Fibroblast of gingiva (primary cell): ENCODE measurements around the gene SNX12.
"Not testable (repeated sequence)": the region's sequence is repeated elsewhere in the genome, so short reads cannot be mapped to it uniquely, and the experiment has no call there.

Experiments used
- DNase-seq: peaks from one replicate; pipeline ENCODE4 v3.0.0-alpha.2; 2011; ENCODE audit warnings: low read depth

The SNX12 gene

DNA sequence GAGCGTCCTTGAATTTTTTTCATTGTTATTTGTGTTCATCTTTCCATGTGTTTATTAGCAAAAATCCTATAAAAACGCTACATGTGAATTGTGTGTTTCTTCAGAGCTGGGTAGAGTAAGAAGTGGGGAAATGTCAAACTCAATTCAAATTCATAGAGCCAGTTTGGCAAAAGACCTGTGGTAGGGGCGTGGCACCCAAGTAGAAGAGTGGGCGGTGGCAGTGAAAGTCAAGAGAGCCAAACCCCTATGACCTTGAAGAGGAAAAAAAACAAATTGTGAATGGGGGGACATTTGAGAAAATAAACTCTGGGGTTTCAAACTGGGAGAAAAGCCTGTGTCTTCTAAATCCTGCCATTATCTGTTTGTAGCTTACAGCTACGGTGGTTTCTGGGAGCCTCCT lies 23.1 kb upstream of the SNX12 start:
- DNase-seq, result no peak

DNA sequence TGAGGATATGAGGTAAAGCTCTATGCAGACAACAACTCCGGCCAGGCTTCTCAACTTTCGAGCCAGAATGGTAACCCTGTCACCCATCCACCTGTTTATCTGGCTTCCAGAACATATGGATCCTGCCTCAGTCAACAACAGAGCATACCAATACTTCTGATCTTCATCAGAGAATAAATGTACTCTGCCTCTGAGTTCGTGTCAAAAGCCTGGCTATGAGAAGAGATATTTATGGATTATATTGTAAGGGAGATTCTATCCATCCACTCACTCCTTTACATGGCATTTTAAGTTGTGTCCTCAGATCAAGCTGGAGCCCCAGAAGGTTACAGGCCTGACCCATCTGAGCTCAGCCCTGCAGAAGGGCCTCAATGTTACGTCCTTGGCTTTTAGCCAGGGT lies 17.8 kb upstream of the SNX12 start:
- DNase-seq, result no peak

GRCh38 chrX:71082822-71083221 lies 14.7 kb upstream of the SNX12 start:
- no peak for DNase-seq

GRCh38 chrX:71082124-71082647 lies 14.1 kb upstream of the SNX12 start:
- DNase-seq, result no peak

DNA sequence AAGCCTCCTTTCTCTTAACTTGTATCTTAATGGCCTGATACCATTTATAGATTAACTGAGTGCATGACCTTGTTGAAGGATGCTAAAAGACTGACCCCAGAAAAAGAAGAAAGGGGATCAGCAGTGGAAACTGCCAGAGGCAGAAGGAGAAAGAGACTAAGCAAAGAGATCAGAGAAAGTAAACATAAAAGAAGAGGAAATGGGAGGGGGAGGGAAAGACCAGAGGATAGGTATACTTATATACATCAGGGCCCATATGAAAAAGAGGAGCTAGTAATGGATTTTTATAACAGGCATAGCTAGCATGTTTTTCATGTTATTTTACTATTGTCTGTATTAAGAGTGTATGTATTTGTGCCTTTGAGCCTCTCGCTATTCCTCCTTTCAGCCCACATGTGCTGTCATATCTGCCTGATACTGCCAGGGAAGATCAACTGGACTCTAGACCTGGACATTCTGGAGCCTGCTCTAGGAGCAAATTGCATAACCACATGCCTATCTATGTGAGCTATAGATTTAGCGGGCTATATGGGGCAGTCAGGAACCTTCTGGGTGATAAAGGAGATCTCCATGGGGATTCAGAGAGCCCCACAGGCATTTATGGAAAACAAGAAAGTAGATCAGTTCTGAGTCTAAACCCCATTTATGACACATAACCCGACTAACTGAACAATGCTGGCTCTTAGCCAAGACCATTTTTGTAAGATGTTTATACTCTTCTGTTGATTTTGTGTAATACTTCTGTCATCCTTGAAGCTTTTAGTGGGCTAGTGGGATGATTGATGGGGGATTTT lies 13.4 kb upstream of the SNX12 start:
- no peak for DNase-seq

- no peak for DNase-seq
Measured at GRCh38 chrX:71070531-71070930, 2.4 kb upstream of the SNX12 start.

- no peak for DNase-seq
Measured at GRCh38 chrX:71067712-71068043, 456 bp downstream of the SNX12 start.

- DNase-seq, result no peak
Measured at GRCh38 chrX:71067089-71067488, 1.0 kb downstream of the SNX12 start.

DNA sequence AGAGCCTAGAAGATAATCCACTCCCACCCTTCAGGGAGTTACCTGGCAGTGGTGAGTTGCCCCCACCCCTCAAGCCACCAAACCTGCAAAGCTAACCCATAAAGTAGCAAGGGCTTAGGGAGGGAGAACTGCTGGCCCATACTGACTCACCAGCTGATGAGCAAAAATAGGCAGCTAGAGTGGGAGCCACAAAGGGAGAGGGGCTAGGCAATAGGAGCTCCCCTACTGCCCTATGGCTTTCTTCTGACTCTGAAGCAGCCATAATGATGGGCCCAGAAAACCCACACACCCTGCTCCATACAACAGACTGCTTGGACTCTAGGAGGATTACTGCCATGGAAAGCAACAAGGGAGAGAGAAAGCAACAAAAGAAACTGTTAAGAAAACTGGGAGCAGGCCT lies 8.0 kb downstream of the SNX12 start:
- DNase-seq, result no peak

DNA sequence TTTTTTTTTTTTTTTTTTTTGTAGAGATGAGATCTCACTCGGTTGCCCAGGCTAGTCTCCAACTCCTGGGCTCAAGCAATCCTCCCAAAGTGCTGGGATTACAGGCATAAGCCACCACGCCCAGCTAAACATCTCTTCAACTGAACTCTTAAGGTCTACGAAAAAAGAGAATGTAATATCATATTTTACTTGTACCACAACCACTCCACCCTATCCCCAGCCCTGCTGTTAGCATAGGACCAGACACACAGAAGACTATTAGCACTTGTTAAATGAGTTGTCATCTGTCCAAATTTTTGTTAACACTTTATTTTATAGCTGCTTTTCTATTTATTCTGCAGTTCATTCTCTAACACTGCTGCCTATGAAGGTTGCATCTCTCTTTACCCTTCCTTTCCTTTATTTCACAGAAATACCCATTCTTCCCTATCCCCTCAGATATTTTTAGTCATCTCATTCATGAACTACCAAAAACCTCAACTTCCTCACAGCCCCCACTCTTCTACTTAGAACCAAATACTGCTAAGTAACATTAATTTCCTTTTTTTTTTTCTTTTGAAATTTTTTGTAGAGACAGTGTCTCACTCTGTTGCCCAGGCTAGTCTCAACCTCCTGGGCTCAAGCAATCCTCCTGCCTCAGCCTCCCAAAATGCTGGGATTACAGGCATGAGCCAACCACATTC lies 10.1 kb downstream of the SNX12 start:
- no peak for DNase-seq

DNA sequence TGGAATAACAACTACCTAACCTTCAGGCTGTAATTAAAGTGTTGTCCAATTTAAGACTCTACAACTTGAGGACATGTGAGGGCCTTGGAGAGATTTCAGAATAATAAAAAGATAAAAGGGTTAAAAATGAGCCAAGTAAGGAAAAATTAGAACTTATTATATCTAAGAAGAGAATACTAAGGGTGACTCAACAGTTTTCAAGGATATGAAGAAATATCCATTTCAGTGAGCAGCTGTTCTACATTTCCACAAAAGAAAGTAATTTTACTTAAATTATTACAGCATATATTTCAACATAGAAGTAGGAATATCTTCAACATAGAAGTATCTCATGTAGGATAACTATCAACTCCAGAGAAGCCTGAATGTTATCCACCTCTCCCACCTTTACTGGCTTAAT lies 11.3 kb downstream of the SNX12 start:
- peak; percentile 73 for DNase-seq

- no peak for DNase-seq
Measured at GRCh38 chrX:71053217-71053621, 14.9 kb downstream of the SNX12 start.

DNA sequence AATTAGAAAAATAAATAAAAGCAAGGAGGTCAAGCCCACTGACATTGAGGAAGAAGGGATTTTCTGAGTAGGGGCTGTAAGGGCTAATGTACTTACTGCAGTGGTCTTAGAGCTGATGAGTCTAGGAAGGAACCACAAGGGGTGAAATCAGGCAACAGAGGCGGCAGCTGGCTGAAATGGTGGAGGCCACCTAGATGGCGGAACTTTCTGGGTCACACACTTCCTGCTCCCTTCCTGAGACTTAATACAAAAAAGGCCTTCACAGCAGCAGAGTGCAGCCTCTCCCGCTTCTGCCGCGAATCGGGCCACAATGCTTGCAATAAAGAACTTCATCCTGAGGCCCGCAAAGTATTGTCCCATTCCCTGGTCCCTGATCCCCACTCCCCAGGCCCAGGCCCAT lies 15.4 kb downstream of the SNX12 start:
- DNase-seq, result no peak

DNA sequence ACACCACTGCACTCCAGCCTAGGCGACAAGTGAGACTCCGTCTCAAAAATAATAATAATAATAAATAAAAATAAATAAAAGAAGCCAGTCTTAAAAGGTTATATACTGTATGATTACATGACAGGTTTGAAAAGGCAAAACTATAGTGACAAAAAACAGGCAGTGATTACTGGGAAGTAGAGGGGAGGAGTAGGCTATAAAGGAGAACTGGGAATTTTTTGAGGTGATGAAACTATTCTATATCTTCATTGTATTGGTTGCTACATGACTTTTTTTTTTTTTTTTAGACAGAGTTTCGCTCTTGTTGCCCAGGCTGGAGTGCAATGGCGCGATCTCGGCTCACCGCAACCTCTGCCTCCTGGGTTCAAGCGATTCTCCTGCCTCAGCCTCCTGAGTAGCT lies 20.2 kb downstream of the SNX12 start:
- DNase-seq, result not testable (repeated sequence)

- no peak for DNase-seq
Measured at GRCh38 chrX:71017396-71017939, 50.7 kb downstream of the SNX12 start.
